GM19397 (cell line): ENCODE measurements around the gene THSD1.
"Not testable (repeated sequence)": the region's sequence is repeated elsewhere in the genome, so short reads cannot be mapped to it uniquely, and the experiment has no call there.

Experiments
- ATAC-seq: cut with Tn5 transposase; IDR thresholded peaks from one replicate; pipeline ENCODE4 v1.9.1; 2021; ENCODE audit warnings: mild to moderate bottlenecking, moderate library complexity; ENCODE audit not compliant: unreplicated experiment

THSD1 gene

GRCh38 chr13:52362169-52362887, 43.6 kb downstream of the THSD1 start:
- ATAC-seq: not testable (repeated sequence)

GRCh38 chr13:52361225-52361624, 44.7 kb downstream of the THSD1 start:
- ATAC-seq: no peak

- ATAC-seq: no peak
These were observed 46.4 kb downstream of the THSD1 start for GRCh38 chr13:52359534-52359933.

- no peak for ATAC-seq
These were observed 49.6 kb downstream of the THSD1 start for GRCh38 chr13:52356327-52356726.

- no peak for ATAC-seq
These were observed 52.8 kb downstream of the THSD1 start for GRCh38 chr13:52353193-52353592.

- ATAC-seq: no peak
These were observed 56.8 kb downstream of the THSD1 start for GRCh38 chr13:52348983-52349780.

- ATAC-seq: no peak
These were observed 57.9 kb downstream of the THSD1 start for GRCh38 chr13:52348071-52348470.

- no peak for ATAC-seq
These were observed 60.2 kb downstream of the THSD1 start for GRCh38 chr13:52345631-52346251.

GRCh38 chr13:52345048-52345447, 60.9 kb downstream of the THSD1 start:
- no peak for ATAC-seq

- no peak for ATAC-seq
These were observed 61.9 kb downstream of the THSD1 start for GRCh38 chr13:52344108-52344507.

GRCh38 chr13:52342203-52342602, 63.8 kb downstream of the THSD1 start:
- ATAC-seq: not testable (repeated sequence)

GRCh38 chr13:52337828-52338455, 68.0 kb downstream of the THSD1 start:
- ATAC-seq: not testable (repeated sequence)

GRCh38 chr13:52334107-52334506, 71.9 kb downstream of the THSD1 start:
- ATAC-seq: not testable (repeated sequence)

- not testable (repeated sequence) for ATAC-seq
These were observed 74.1 kb downstream of the THSD1 start for GRCh38 chr13:52331844-52332243.
